IMR-90 (cell line): ENCODE measurements around the gene CYP26B1. TPM values are rescaled to one million over a fixed set of nuclear protein-coding genes. Genes with fewer than 3 reads are reported as not detected.

Experiments
- ATAC-seq: fragments of 200-7000 bp; cut with Tn5 transposase; 2 replicates; pipeline ENCODE4 v1.9.1; 2020; ENCODE audit warnings: low read depth, mild to moderate bottlenecking, moderate library complexity
- Bru-seq: library from RNA; stranded (reverse); fragments of 400-500 nt; gene quantifications from one replicate; lab custom pipeline; 2021; lab: Mats Ljungman, UMichigan
- BruChase-seq, 2 experiments: library from RNA; stranded (reverse); fragments of 400-500 nt; gene quantifications; one replicate each; lab custom pipeline; 2021; lab: Mats Ljungman, UMichigan
- BruUV-seq: library from RNA; stranded (reverse); fragments of 400-500 nt; replicated peaks from 2 replicates; lab custom pipeline; 2021; lab: Mats Ljungman, UMichigan
- CTCF ChIA-PET: fragments of 300-600 bp; formaldehyde crosslinking; extraction: SDS; loops from one replicate; lab custom pipeline; 2021; ENCODE audit warnings: antibody characterized with exemption; lab: Yijun Ruan, JAX
- POLR2A ChIA-PET: fragments of 300-600 bp; sonication (Branson Sonifier 250); formaldehyde crosslinking; loops from one replicate; lab custom pipeline; 2022; ENCODE audit warnings: antibody characterized with exemption; ENCODE audit not compliant: unreplicated experiment; lab: Charles Lee
- DNase-seq: peaks from one replicate; pipeline ENCODE4 v3.0.0; 2013
- H2AFZ ChIP-seq: replicated peaks from 2 replicates; pipeline ENCODE3; 2013; ENCODE audit warnings: low read length, mild to moderate bottlenecking; ENCODE audit not compliant: poor library complexity
- H2AK5ac ChIP-seq: 2 replicates; pipeline ENCODE4 v1.6.1; 2013; ENCODE audit warnings: low read depth, low read length, inconsistent platforms
- H2AK9ac ChIP-seq: replicated peaks from 2 replicates; pipeline ENCODE3; 2013; ENCODE audit warnings: mild to moderate bottlenecking, low read depth, low read length, moderate library complexity; ENCODE audit not compliant: poor library complexity
- H2BK120ac ChIP-seq: 2 replicates; pipeline ENCODE4 v1.6.1; 2013; ENCODE audit warnings: low read depth, low read length, inconsistent platforms
- H2BK15ac ChIP-seq: 3 replicates; pipeline ENCODE4 v1.6.1; 2013; ENCODE audit warnings: low read depth, low read length, inconsistent platforms
- H2BK20ac ChIP-seq: 2 replicates; pipeline ENCODE4 v1.6.1; 2013; ENCODE audit warnings: low read depth, mild to moderate bottlenecking, inconsistent platforms, low read length, moderate library complexity
- H2BK5ac ChIP-seq: 2 replicates; pipeline ENCODE4 v1.6.1; 2013; ENCODE audit warnings: mild to moderate bottlenecking, low read depth, low read length, inconsistent platforms; ENCODE audit not compliant: poor library complexity, severe bottlenecking
- H3K14ac ChIP-seq: replicated peaks from 2 replicates; pipeline ENCODE4 v1.6.1; 2013; ENCODE audit warnings: low read depth, low read length, inconsistent platforms
- H3K18ac ChIP-seq: 2 replicates; pipeline ENCODE4 v1.6.1; 2013; ENCODE audit warnings: low read depth, low read length, control low read depth
- H3K23ac ChIP-seq: 2 replicates; pipeline ENCODE4 v1.6.1; 2013; ENCODE audit warnings: low read depth, low read length, inconsistent platforms
- H3K27ac ChIP-seq: 2 replicates; pipeline ENCODE4 v1.5.1; 2013; ENCODE audit warnings: mild to moderate bottlenecking, control low read depth, low read length; ENCODE audit not compliant: insufficient read depth
- H3K27me3 ChIP-seq: 2 replicates; pipeline ENCODE4 v1.6.1; 2013; ENCODE audit warnings: low read length; ENCODE audit not compliant: control insufficient read depth, insufficient read depth
- H3K36me3 ChIP-seq: 2 replicates; pipeline ENCODE4 v1.6.1; 2013; ENCODE audit warnings: low read length, mixed read lengths; ENCODE audit not compliant: control insufficient read depth, insufficient read depth
- H3K4ac ChIP-seq: 2 replicates; pipeline ENCODE4 v1.6.1; 2013; ENCODE audit warnings: low read depth, low read length, inconsistent platforms
- H3K4me1 ChIP-seq: 2 replicates; pipeline ENCODE4 v1.6.1; 2013; ENCODE audit warnings: low read length, mixed read lengths; ENCODE audit not compliant: control insufficient read depth, insufficient read depth
- H3K4me2 ChIP-seq: 2 replicates; pipeline ENCODE4 v1.6.1; 2013; ENCODE audit warnings: low read depth, mild to moderate bottlenecking, control low read depth, low read length, moderate library complexity
- H3K4me3 ChIP-seq: 2 replicates; pipeline ENCODE4 v1.5.1; 2013; ENCODE audit warnings: low read depth, mild to moderate bottlenecking, control low read depth, low read length, moderate library complexity; ENCODE audit not compliant: insufficient read depth
- H3K56ac ChIP-seq: 2 replicates; pipeline ENCODE4 v1.6.1; 2013; ENCODE audit warnings: low read length, inconsistent platforms; ENCODE audit not compliant: insufficient read depth; ENCODE audit errors: extremely low read depth
- H3K79me1 ChIP-seq, 2 experiments: 2 replicates each; pipeline ENCODE4 v1.6.1; 2013; ENCODE audit warnings: low read length in 2 of 2, inconsistent platforms in 1 of 2, low read depth in 1 of 2
- H3K9ac ChIP-seq: 2 replicates; pipeline ENCODE4 v1.6.1; 2013; ENCODE audit warnings: low read depth, low read length, control low read depth
- H3K9me1 ChIP-seq: 2 replicates; pipeline ENCODE4 v1.6.1; 2013; ENCODE audit warnings: low read length, inconsistent platforms; ENCODE audit not compliant: insufficient read depth
- H3K9me3 ChIP-seq: 2 replicates; pipeline ENCODE4 v1.6.1; 2013; ENCODE audit warnings: low read length; ENCODE audit not compliant: control insufficient read depth, insufficient read depth
- H4K20me1 ChIP-seq: 2 replicates; pipeline ENCODE4 v1.6.1; 2013; ENCODE audit warnings: low read length, inconsistent platforms; ENCODE audit not compliant: insufficient read depth
- H4K5ac ChIP-seq: 2 replicates; pipeline ENCODE4 v1.6.1; 2013; ENCODE audit warnings: mild to moderate bottlenecking, low read depth, low read length, control low read depth
- H4K8ac ChIP-seq, 2 experiments: 2 replicates each; pipeline ENCODE4 v1.6.1; 2013; ENCODE audit warnings: low read depth in 2 of 2, low read length in 2 of 2, control low read depth in 1 of 2, inconsistent platforms in 1 of 2
- H4K91ac ChIP-seq: 2 replicates; pipeline ENCODE4 v1.6.1; 2013; ENCODE audit warnings: low read depth, low read length, inconsistent platforms; ENCODE audit not compliant: insufficient read depth
- CHD1 ChIP-seq: IDR thresholded peaks from 2 replicates; pipeline ENCODE4 v1.6.1; 2012; ENCODE audit warnings: low read depth, low read length, improper control_type of control experiment
- CTCF ChIP-seq: conservative IDR thresholded peaks from 2 replicates; pipeline ENCODE4 v1.5.1; 2012; ENCODE audit warnings: mild to moderate bottlenecking, low read depth, low read length, improper control_type of control experiment
- MAFK ChIP-seq: IDR thresholded peaks from 2 replicates; pipeline ENCODE4 v1.6.1; 2012; ENCODE audit warnings: low read depth, low read length, improper control_type of control experiment
- MXI1 ChIP-seq: IDR thresholded peaks from 2 replicates; pipeline ENCODE4 v1.6.1; 2012; ENCODE audit warnings: low read depth, mild to moderate bottlenecking, low read length, moderate library complexity, borderline replicate concordance
- NFE2L2 ChIP-seq: fragments of 150-350 bp; IDR thresholded peaks from 2 replicates; pipeline ENCODE4 v1.6.1; 2016; ENCODE audit warnings: low read depth, mild to moderate bottlenecking, low read length
- POLR2A ChIP-seq: IDR thresholded peaks from 2 replicates; pipeline ENCODE4 v1.6.1; 2012; ENCODE audit warnings: mild to moderate bottlenecking, low read depth, low read length
- RAD21 ChIP-seq: IDR thresholded peaks from 2 replicates; pipeline ENCODE4 v1.6.1; 2012; ENCODE audit warnings: low read length, improper control_type of control experiment
- RCOR1 ChIP-seq: IDR thresholded peaks from 2 replicates; pipeline ENCODE4 v1.6.1; 2012; ENCODE audit warnings: mild to moderate bottlenecking, low read length, improper control_type of control experiment; ENCODE audit not compliant: insufficient replicate concordance
- RFX5 ChIP-seq: IDR thresholded peaks from 2 replicates; pipeline ENCODE4 v1.8.0; 2012; ENCODE audit warnings: low read depth, mild to moderate bottlenecking, low read length, moderate library complexity
- SMC3 ChIP-seq: fragments of 150-350 bp; IDR thresholded peaks from 2 replicates; pipeline ENCODE4 v1.6.1; 2016; ENCODE audit warnings: low read depth, mild to moderate bottlenecking, antibody characterized with exemption, low read length, moderate library complexity
- WGBS, 2 experiments: methylation state at CpG; one replicate each; pipeline versions ENCODE4 v1.1.5 to v1.1.7; 2013; ENCODE audit warnings: missing lambda C conversion rate in 2 of 2; ENCODE audit not compliant: insufficient read length in 1 of 2; ENCODE audit errors: extremely low coverage in 2 of 2; 5-methylcytosine and 5-hydroxymethylcytosine counted together
- dilution Hi-C: fragments of 300-500 bp; cut with HindIII; formaldehyde crosslinking; loops from one replicate; pipeline ENCODE4 v1.14.3; 2018; ENCODE audit warnings: low sequenced_read_pairs; ENCODE audit not compliant: unreplicated experiment
- in situ Hi-C: fragments of 300-500 bp; cut with MboI; formaldehyde crosslinking; loops from 3 replicates; pipeline ENCODE4 v1.14.3; 2019; ENCODE audit warnings: low sequenced_read_pairs, inconsistent platforms, mixed read lengths
- intact Hi-C: fragments of 100-400 bp; cut with micrococcal nuclease; formaldehyde crosslinking; loops from 2 replicates; pipeline ENCODE4 v1.10.0; 2022
- long read RNA-seq: library from polyadenylated mRNA; unstranded; transcript quantifications from one replicate; pipeline ENCODE4 v2.0.0, GENCODE V29; 2021; ENCODE audit not compliant: unreplicated experiment
- polyA plus RNA-seq, 3 experiments: library from polyadenylated mRNA; depleted of rRNA; stranded (reverse); fragments of >200 nt; gene quantifications; 2 replicates each; pipeline ENCODE4 v1.2.3, GENCODE V29; 2012; ENCODE audit warnings: low replicate concordance in 1 of 3
- total RNA-seq: library from RNA; depleted of rRNA; stranded (reverse); fragments of >200 nt; gene quantifications from 2 replicates; pipeline ENCODE4 v1.2.3, GENCODE V29; 2012; rRNA removed

CYP26B1 gene
- total RNA-seq (not detected in 2 replicates), polyA plus RNA-seq (2012; rRNA removed) (0.01 and 0.02 TPM in 2 replicates), Bru-seq, nascent RNA (percentile 24 among the genes with signal in this experiment), BruChase-seq, experiment 1, labeled RNA remaining after a 6-hour chase (percentile 31 among the genes with signal in this experiment), BruChase-seq, experiment 2, labeled RNA remaining after a 2-hour chase (percentile 34 among the genes with signal in this experiment)
- 0.03 TPM in 1 of 2 replicates, not detected in the other for polyA plus RNA-seq (2012; cell fraction: cytosol; rRNA removed)
- 0.25 and 0.62 TPM in 2 replicates for polyA plus RNA-seq (2012; cell fraction: nucleus; rRNA removed; ENCODE audit: low replicate concordance)
- long read RNA-seq, partial matches to known transcripts: 0 of 1 reads
- long read RNA-seq, other reads (novel, unspliced or antisense): 1 of 1 reads

GRCh38 chr2:72147303-72147971 is at the start of gene CYP26B1:
Gene CYP26B1 (minus strand): TSS chr2:72147862. CDS start chr2:72147834, 28 bp downstream.
- Histone ChIP-seq H2AK9ac (no peak within 1 kb of the TSS), H3K27ac (no peak within 1 kb of the TSS), H3K18ac (no peak within 1 kb of the TSS), H2BK15ac (no peak within 1 kb of the TSS), H2AFZ (peak within 1 kb of the TSS; percentile 59), H4K5ac (no peak within 1 kb of the TSS), H3K4me2 (peak within 1 kb of the TSS; percentile 97), H2BK20ac (no peak within 1 kb of the TSS), H3K79me1 (no peaks in the 10 kb centered on the region), H3K27me3 (peaks cover 91% of the 10 kb centered on the region), H3K4me3 (peak within 1 kb of the TSS; percentile 64), H3K4ac (no peak within 1 kb of the TSS), H3K14ac (no peak within 1 kb of the TSS), H3K9me3 (peaks cover 9% of the 10 kb centered on the region), H3K56ac (no peak within 1 kb of the TSS), H3K36me3 (no peaks in the 10 kb centered on the region), H4K20me1 (peaks cover 5% of the 10 kb centered on the region; the same call in 1 of the 2 replicates), H3K9ac (no peak within 1 kb of the TSS), H3K9me1 (no peaks in the 10 kb centered on the region), H3K4me1 (peaks cover 17% of the 10 kb centered on the region; the same call in 1 of the 2 replicates), H4K8ac (no peak within 1 kb of the TSS), H2BK120ac (no peak within 1 kb of the TSS), H2AK5ac (no peak within 1 kb of the TSS), H4K91ac (no peak within 1 kb of the TSS), H3K23ac (peak within 1 kb of the TSS; percentile 42), H2BK5ac (no peak within 1 kb of the TSS)
- dilution Hi-C loops (no loop called here), intact Hi-C loops (no loop called here), in situ Hi-C loops (no loop called here)
- 2% methylated on average over 13 of the region's 69 CpGs; no CpG with 5 or more reads in 1 of the 2 experiments for WGBS, 2 experiments
- TF ChIP-seq MXI1 (no peak), CHD1 (no peak), SMC3 (no peak), RAD21 (no peak), MAFK (no peak), NFE2L2 (no peak), POLR2A (no peak), RCOR1 (no peak), RFX5 (no peak), CTCF (no peak)
- BruUV-seq: no TSS peak
- ATAC-seq (no peak), DNase-seq (no peak)
- ChIA-PET CTCF (no interaction called here), POLR2A (no interaction called here)
